ENCODE measurements around the gene MKI67.

The MKI67 gene

GRCh38 chr10:128064970-128065580, 61.1 kb downstream of the MKI67 start:
- DNase-seq (ENCODE audit: low read depth in 2 of 2): no peak

GRCh38 chr10:128064108-128064969, 61.9 kb downstream of the MKI67 start:
- DNase-seq (ENCODE audit: low read depth in 2 of 2): peak; percentile 56 to 62

- DNase-seq (ENCODE audit: low read depth in 2 of 2): no peak
Observed at GRCh38 chr10:128063736-128064107, 62.5 kb downstream of the MKI67 start.

GRCh38 chr10:128062881-128063563, 63.2 kb downstream of the MKI67 start:
- DNase-seq (ENCODE audit: low read depth in 2 of 2): peak; percentile 21 to 38

- no peak for DNase-seq (ENCODE audit: low read depth in 2 of 2)
Observed at GRCh38 chr10:128062331-128062880, 63.8 kb downstream of the MKI67 start.

- no peak for DNase-seq (ENCODE audit: low read depth in 2 of 2)
Observed at GRCh38 chr10:128061306-128062300, 64.6 kb downstream of the MKI67 start.

- DNase-seq (ENCODE audit: low read depth in 2 of 2): no peak
Observed at GRCh38 chr10:128060341-128061250, 65.6 kb downstream of the MKI67 start.

- no peak for DNase-seq (ENCODE audit: low read depth in 2 of 2)
Observed at GRCh38 chr10:128059982-128060293, 66.3 kb downstream of the MKI67 start.

- DNase-seq (ENCODE audit: low read depth in 2 of 2): no peak
Observed at GRCh38 chr10:128059266-128059981, 66.8 kb downstream of the MKI67 start.

GRCh38 chr10:128058750-128059134, 67.5 kb downstream of the MKI67 start:
- no peak for DNase-seq (ENCODE audit: low read depth in 2 of 2)

- no peak for DNase-seq (ENCODE audit: low read depth in 2 of 2)
Observed at GRCh38 chr10:128058106-128058749, 68.0 kb downstream of the MKI67 start.

GRCh38 chr10:128056303-128057050, 69.7 kb downstream of the MKI67 start:
- DNase-seq (ENCODE audit: low read depth in 2 of 2): no peak

GRCh38 chr10:128055061-128055868, 71.0 kb downstream of the MKI67 start:
- DNase-seq (ENCODE audit: low read depth in 2 of 2): no peak

- no peak for DNase-seq (ENCODE audit: low read depth in 2 of 2)
Observed at GRCh38 chr10:128054163-128054970, 71.9 kb downstream of the MKI67 start.

GRCh38 chr10:128053356-128053755, 72.9 kb downstream of the MKI67 start:
- DNase-seq (ENCODE audit: low read depth in 2 of 2): no peak

- no peak for DNase-seq (ENCODE audit: low read depth in 2 of 2)
Observed at GRCh38 chr10:128052696-128053095, 73.5 kb downstream of the MKI67 start.

GRCh38 chr10:128051548-128051947, 74.7 kb downstream of the MKI67 start:
- no peak for DNase-seq (ENCODE audit: low read depth in 2 of 2)
